GM21360 (cell line): Measurements from ENCODE around the gene SDCCAG8.

Experiments used
- ATAC-seq: cut with Tn5 transposase; IDR thresholded peaks from one replicate; pipeline ENCODE4 v1.9.1; 2021; ENCODE audit warnings: mild to moderate bottlenecking, moderate library complexity; ENCODE audit not compliant: unreplicated experiment

Gene SDCCAG8

DNA sequence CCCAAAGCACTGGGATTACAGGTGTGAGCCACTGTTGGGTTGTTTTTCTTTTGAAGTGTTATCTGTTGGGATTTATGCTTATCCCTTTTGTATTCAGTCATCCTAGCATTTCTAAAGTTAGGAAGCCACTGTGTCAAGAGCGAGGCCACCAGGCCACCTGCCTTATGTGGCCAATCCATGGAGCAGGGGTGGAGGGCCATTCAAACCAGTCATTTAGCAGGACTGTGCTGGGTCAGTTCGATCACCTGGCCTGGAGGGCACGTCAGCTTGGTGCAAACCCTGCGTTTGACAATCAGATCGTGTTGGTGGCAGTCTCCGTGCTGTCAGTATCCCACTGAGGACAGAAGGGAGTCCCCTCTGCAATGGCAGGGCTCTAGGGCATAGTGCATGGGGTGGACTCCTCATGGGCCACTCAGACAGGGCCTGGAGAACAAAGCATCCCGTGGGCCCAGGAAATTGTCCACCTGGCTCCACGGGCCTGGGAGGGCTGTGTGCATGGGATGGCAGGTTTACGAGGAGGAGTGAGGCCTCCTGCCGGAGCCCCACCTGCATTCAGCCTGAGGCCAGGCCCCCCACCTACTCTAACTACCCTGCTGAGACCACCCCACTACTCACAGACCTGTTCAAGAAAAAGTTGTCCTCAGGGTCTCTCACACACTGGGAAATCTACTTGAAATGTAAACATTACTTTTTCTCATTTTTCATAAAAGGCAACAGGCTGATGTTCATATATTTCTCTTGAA is 242.3 kb downstream of the SDCCAG8 start:
- ATAC-seq = no peak

DNA sequence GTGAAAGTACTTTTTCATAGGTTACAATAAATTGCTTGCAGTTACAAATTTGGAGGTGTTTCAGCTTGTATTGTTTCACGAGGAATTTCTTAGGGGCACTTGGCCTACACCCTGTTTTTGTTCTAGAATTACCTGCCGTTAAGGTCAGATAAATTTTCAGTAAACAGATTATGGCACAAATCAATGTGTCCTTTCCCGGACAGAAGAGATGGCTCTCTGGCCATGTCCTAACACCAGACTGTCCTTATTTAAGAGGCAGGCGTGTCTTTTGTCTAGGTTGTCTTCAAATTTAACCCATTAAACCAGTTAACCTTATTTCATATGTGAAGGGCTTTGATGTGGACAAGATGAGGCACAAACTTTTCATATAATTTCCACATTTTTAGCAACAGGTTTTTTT is 243.4 kb downstream of the SDCCAG8 start:
- ATAC-seq = no peak

DNA sequence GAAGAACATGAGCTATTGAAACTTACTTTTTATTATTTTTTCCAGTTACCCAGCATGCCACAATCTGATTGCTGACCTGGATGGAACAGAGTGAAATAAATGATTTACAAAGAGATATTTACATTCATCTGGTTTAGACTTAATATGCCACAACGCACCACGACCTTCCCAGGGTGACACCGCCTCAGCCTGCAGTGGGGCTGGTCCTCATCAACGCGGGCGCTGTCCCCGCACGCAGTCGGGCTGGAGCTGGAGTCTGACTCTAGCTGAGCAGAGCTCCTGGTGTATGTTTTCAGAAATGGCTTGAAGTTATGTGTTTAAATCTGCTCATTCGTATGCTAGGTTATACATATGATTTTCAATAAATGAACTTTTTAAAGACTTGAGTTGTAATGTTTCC is 243.9 kb downstream of the SDCCAG8 start:
- no peak for ATAC-seq

DNA sequence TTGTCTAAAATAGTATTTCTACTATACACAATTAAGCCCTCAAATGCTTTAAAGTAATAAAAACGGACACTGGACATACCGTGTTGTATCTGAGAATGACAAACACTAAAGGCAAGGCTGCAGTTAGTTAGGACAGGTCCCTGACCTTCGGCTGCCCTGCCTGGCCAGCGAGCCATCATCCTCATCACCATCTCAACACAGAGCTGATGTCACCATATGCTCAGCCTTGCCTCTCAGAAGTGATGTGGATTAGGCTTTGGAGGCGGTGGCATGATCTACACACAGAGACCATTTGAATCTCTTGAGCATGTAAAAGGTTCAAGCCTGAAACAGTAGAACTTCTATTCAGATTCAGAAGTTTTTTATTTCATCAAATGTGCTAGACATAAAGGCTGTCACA is 244.7 kb downstream of the SDCCAG8 start:
- no peak for ATAC-seq

DNA sequence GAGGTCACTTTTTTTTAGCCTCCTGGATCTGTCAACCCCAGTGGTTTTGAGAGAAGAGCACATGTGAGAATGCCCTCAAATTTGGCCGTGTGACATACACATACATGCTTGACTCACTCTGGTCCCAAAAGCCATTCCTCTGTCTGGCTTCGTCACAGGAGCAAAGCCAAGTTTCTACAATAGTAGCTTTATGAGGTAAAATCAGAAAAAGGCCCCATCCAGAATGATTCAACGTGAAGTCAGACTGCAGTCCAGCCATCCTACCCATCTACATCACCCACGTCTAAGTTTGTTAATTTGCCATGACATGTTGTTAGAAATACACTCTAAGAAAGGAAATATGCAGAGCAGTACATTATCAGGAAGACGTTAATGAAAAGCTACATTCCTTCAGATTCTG is 245.2 kb downstream of the SDCCAG8 start:
- ATAC-seq = no peak

DNA sequence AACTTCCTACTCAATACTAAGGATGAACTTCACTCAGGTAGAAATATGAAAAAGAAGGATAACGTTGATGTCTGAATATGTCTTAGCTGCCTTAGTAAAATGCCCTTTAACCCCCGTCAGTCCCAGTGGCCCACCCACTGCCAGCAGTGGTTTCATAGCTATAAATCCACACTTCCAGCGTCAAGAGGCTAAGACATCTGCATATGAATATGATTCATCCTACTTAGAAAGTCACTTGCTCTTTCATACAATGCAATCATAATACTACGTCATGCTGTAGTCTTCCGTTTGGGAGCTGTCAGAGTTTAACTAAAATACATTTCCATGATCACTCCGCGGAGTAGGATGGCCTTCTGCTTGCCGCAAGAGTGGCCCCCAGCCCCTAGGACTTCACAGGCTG is 247.3 kb downstream of the SDCCAG8 start:
- no peak for ATAC-seq

DNA sequence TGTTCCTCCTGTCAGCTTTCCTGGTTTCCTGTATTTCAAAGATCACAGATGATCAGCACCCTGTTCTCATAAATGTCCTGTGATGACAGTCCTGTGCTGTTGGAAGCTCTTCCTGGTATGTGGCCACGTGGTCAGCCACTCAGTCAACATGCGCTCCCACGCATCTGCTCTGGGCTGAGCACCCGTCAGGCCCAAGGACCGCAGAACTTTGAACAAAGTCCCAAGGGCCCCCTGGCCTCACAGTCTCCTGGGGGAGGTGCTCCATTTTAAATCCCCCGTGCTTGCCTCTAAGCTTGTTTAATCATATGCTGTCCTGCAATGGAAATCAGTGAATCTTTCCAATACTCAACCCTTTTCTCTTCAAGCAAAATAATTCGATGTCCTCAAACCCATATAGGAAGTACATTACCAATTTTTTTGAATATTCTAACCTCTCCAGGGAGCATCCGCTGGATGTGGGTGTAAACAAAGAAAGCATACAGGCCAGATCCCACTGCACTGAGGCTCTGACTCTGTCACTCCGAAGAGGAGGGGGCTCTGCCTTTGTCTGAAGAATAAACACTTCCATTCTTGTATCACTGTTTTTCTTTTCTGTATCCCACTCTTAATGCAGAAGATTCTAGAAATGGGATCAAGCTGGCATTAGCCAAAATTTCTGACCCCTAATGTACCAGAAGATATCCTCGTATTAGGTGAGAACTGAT is 250.3 kb downstream of the SDCCAG8 start:
- no peak for ATAC-seq

DNA sequence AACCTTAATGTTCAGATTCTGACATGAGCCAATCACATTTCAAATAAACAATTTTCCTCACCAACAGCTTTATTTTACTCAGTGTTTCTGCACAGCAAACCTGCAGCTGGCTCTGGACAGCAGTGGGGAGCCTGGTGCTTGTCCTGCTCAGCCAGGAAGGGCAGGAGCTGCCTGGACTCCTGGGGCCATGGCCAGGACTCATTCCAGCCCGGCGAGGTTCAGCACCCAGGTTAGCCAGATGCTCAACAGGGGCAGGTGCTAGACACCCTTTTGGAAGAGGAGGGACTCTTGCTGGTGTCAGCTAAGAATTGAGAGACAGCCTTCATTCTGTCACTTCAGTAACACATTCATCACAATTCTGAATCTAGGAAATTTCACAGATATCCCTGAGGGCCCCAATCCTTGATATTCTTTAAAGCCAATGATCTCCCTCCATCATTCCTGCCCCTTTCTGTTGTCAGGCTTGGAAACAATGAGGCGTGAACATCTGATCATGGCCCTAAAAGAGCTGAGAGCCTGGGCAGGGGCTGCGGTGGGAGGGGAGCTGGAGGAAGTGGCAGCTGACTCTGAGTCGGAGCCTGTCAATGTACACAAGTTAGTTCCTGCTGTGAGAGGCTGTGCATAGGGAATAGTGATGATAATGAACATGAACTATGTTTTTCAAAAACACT is 251.3 kb downstream of the SDCCAG8 start:
- ATAC-seq = no peak

DNA sequence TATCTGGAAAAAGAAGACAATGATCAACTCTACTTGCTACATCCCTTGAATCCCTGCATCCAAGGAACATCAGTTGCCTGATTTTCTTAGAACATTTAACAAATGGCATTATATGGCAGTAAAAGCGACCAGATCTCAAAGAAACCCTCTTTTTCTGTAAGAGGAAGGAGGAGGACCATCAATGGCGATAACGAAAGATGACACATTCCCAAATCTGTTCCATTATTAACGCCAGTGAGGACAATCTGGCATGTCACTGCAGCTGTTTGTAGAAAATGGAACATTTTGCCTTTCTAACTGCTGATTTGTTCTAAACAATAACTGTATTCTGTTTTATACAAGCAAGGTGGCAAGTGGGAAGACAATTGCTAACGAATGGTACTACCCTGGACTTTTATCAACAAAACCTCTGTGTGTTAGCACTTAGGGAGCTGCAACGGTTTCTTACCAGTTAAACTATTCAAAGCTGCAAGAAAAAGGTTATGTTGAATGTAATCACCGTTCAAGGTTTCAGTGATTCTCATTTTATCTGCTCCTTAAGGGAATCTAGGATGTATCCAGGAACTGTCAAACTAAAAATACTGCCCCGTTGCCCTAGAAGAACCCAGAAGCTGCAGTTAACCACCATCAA is 251.9 kb downstream of the SDCCAG8 start:
- peak; percentile 3 for ATAC-seq

DNA sequence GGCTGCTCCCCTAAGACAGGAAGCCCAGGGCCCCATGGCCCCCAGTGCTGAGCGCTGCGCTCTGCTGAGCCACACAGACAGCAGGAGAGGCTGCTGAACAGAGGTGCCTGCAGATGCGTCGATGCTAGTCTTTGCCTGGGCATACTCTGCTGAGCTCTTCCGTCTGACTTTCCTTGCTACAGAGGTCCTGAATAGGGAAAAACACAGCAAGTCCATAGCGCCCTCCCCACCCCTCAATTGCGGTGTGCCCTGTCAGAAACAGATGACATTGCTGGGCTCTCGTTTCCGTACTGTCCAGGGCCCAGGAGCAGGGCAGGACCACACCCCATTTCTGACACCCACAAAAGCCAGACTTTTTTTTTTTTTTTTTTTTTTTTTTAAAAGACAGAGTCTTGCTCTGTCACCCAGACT is 252.5 kb downstream of the SDCCAG8 start:
- peak; percentile 75 for ATAC-seq

DNA sequence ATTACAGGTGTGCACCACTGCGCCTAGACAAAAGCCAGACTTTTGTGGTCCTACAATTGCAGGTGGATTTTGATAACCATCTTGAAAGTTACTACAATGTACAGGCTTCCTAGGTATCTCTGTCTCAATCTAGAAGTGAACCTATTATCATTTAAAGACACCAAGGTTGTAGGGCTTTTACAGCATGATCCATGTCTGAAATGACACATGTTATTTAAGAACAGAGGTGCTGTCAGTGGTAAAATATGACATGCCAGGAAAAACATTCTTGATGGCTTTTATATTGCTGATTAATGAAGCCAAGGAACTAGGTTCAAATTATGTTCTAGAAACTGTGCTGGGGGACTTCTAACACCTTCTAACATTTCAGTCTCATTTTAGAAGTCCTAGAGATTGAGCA is 253.1 kb downstream of the SDCCAG8 start:
- no peak for ATAC-seq

DNA sequence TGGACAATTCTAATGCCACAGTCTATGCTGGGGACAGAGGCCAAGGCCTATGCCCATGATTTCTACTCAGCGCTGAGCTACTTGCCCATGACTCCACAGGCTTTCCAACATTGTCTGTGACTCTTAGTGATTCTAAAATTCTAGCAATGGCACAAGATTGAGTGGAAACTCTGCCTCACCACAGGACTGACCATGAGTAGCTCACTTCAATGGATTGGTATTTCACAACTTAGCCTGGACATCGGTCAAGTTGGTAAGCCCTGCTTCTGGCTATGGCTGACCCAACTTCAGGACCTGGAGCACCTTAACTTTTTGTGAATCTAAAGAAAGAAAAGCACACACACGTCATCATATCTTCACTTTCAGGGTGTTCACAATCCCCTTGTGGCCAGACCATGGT is 255.1 kb downstream of the SDCCAG8 start:
- ATAC-seq = no peak

DNA sequence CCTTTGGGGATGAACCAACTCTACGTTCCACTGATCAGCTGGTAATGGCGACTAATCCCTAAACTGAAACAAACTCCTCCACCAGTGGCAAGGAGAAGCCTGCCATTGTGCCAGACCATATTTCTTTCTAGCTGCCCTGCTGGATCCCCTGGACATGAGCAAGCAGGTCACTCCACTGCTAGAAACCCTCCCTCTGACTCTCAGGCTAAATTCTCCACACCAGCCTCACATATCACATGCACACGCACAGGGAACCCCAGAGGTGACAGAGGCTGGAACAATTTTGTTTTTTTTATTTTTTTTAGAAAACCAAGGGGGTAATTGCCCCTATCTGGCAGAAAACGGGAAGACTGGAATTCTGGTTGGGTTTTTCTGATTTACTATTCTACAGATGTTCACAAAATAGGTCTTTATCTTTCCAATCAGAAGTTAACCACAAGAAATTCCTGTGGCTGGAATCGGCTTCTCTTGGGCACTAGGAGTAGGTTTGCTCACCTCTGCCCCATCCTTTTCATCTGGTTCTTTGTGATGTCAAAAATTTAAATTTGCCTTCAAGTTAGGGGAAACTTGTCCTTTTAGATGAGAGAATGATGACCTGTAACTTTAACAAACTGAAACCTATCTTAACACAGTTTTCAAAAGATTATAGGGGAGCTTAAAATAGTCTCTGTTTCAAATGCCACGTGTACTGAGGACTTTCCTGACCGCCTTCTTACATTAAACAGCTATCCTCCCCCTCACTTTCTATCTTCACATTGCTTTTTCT is 258.1 kb downstream of the SDCCAG8 start:
- ATAC-seq = no peak

DNA sequence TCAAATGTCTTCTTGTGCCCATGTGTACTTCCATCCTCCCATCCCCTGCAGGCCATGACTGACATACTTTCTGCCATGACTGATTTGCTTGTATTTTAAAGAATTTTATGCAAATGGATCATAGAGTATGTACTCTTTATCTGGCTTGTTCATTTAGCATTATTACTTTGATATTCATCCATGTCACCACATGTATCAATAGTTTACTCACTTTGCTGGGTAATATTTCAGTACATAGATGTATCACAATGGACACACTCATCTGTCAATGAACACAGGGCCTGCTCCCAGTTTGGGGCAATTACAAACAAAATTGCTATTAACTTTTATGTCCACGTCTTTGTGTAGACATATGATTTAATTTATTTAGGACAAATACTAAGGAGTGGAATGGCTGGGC is 259.1 kb downstream of the SDCCAG8 start:
- ATAC-seq = no peak

DNA sequence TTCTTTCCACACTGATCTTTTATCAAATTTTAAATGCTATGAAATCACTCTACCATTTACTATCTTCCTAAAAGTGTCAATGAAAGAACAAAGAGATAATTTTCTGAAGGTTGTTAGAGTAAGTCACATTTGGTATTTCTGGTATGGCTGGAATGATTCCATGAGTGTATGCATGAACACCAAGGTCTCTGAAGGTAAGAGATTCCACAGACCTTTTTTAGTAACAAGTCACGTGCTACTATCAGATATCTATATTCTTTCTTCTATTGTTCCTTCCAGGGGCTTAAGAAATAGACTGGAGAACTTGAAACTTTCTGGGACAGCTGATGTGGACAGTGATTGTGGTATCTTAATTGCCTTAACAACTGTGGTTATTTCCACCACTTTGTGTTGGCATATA is 265.0 kb downstream of the SDCCAG8 start:
- ATAC-seq = no peak

DNA sequence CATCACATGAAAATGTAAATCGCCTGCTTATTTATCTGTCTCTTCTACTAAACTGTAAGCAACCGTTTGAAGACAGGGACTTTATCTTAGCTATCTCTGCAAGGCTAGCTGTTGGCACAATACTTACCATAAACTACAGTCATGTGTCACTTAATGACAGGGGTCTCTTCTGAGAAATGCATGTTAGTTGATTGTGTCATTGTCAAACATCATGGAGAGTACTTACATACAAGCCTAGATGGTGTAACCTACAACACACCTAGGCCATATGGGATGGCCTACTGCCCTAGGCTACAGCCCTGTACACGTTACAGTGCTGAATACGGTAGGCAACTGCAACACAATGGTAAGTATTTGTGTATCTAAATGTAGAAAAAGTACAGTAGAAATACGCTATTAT is 267.9 kb downstream of the SDCCAG8 start:
- ATAC-seq = no peak

DNA sequence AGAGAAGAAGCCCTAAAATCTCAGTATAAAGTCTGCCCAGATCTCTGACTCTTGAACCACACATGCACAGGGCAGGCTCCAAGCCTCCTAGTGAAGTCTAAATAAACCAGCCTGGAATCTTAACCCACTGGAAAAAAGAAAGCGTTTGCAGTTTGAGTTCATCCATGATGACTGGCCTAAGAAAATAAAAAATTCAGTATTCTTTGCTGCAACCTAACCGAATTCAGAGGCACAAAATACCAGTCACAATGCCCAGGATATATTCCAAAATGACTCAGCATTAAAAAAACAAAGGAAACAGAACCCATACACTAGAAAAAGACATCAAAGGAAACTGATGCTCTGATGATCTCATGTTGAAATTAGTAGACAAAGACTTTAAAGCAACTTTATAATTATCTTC is 269.2 kb downstream of the SDCCAG8 start:
- ATAC-seq = no peak

DNA sequence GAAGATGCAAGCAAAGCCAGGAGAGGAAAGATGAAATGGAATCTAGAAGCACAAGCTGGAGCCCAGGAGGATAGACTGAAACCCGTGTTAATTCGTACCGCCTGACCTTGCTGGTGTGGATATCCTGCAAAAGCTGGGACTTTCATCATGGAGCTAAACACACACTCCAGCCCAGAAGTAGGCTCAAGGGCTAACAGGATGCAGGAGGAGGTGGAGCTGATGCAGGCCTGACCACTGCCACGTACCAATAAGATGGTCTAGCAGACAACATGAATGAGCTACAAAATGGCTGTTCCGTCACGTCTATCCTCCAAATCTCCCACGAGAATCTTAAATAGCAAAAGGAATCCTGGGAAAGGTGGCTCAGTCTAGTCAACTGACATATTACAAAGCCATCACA is 270.3 kb downstream of the SDCCAG8 start:
- ATAC-seq = no peak

DNA sequence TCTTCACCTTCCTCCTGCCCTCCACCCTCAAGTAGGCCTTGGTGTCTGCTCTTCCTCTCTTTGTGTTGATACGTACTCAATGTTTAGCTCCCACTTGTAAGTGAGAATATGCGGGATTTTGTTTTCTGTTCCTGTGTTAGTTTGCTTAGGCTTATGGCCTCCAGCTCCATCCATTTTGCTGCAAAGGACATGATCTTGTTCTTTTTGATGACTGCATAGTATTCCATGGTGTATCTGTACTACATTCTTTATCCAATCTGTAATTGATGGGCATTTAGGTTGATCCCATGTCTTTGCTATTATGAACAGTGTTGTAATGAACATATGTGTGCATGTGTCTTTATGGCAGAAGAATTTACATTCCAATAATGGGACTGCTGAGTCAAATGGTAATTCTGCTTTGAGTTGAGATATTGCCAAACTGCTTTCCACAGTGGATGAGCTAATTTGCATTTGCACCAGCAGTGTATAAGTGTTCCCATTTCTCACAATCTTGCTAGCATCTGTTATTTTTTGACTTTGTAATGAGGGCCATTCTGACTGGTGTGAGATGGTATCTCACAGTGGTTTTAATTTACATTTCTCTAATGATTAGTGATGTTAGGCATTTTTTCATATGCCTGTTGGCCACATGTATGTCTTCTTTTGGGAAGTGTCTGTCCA is 272.7 kb downstream of the SDCCAG8 start:
- no peak for ATAC-seq

DNA sequence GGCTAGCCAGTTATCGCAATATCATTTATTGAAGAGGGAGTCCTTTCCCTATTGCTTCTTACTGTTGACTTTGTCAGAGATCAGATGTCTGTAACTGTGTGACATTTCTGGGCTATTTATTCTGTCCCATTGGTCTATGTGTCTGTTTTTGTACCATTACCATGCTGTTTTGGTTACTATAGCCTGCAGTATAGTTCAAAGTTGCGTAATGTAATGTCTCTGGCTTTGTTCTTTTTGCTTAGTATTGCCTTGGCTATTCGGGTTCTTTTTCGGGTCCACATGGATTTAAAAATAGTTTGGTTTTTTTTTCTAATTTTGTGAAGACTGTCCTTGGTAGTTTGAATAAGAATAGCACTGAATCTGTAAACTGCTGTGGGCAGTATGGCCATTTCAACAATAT is 273.7 kb downstream of the SDCCAG8 start:
- no peak for ATAC-seq
